HG02938 (cell line): ENCODE results near the gene KRTAP13-4.

Source experiments
- ATAC-seq: cut with Tn5 transposase; IDR thresholded peaks from one replicate; pipeline ENCODE4 v1.9.1; 2021; ENCODE audit warnings: mild to moderate bottlenecking, moderate library complexity; ENCODE audit not compliant: unreplicated experiment

The KRTAP13-4 gene, protein sequence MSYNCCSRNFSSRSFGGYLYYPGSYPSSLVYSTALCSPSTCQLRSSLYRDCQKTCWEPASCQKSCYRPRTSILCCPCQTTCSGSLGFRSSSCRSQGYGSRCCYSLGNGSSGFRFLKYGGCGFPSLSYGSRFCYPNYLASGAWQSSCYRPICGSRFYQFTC

DNA sequence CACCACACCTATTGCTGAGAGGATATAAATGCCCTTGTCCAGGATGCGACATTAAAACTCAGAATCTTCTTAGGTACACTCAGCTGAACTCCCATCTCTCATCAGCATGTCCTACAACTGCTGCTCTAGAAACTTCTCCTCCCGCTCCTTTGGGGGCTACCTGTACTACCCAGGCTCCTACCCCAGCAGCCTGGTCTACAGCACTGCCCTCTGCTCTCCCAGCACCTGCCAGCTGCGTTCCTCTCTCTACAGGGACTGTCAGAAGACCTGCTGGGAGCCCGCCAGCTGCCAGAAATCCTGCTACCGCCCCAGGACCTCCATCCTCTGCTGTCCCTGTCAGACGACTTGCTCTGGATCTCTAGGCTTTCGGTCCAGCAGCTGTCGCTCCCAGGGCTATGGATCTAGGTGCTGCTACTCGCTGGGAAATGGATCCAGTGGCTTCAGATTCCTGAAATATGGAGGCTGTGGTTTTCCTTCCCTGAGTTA, at the start of gene KRTAP13-4:
TSS of gene KRTAP13-4 (plus strand) at position 51 of the 486 bp plus-strand sequence. CDS start at position 107, 56 bp downstream.
- no peak for ATAC-seq

DNA sequence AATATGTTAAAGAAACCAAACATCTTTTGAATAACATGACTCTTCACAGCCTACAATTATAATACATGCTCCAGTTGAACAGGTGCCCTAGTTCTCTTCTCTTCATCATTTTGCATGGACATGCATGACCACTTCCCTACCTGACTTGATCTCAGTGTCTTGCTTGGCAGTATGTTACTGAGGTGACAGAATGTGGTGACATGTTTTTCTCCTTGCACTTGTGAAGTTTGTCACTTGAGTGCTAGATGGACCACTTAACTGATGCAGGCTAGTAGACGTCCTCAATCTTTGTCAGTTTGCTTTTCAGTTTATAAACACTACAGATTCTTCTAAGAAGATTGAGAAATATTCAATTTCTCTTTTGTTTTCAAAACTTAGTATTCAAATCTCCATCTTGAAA, 47.8 kb upstream of the KRTAP13-4 start:
- no peak for ATAC-seq

DNA sequence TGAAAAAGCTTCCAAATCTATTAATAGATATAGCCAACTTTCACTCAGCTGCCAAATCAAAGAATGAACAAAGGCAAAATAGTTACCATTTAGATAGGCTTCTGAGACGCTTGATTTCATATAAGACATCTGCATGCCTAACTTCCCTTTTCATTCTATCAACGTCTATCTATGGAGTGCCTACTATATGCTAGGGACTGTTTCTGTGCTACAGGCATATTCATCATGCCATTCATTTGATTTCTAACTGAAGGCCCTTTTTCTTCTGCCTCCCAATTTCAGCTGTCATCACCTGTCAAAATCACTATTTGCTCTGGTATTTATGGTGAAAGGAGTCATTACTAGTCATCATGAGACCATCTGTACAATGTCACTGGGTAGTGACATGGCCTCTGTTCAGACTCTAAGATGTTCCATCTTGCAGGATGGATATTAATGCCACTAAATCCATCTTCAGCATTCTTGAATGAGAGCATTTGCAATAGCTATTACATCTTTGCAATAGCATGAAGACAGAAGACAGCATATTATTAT, 38.5 kb upstream of the KRTAP13-4 start:
- no peak for ATAC-seq

DNA sequence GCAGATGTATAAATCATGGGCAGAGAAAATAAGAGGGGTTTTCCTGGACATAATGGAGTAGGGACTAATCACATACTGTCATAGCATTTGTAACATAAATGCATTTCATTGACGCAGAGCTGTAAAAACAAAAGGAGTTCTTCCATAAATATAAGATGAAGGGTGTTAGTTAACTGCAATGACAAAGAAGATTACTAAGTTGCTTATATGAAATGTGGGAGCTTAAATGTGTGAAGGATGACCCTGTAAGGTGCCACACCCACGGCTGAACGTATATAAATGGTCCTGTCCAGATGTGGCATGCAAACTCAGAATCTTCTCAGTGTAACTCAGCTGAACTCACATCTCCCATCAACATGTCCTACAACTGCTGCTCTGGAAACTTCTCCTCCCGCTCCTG, 34.3 kb upstream of the KRTAP13-4 start, which contains the start of gene KRTAP13-1:
TSS of gene KRTAP13-1 (plus strand) at position 301 of the 400 bp plus-strand sequence. CDS start at position 357, 56 bp downstream.
- no peak for ATAC-seq

DNA sequence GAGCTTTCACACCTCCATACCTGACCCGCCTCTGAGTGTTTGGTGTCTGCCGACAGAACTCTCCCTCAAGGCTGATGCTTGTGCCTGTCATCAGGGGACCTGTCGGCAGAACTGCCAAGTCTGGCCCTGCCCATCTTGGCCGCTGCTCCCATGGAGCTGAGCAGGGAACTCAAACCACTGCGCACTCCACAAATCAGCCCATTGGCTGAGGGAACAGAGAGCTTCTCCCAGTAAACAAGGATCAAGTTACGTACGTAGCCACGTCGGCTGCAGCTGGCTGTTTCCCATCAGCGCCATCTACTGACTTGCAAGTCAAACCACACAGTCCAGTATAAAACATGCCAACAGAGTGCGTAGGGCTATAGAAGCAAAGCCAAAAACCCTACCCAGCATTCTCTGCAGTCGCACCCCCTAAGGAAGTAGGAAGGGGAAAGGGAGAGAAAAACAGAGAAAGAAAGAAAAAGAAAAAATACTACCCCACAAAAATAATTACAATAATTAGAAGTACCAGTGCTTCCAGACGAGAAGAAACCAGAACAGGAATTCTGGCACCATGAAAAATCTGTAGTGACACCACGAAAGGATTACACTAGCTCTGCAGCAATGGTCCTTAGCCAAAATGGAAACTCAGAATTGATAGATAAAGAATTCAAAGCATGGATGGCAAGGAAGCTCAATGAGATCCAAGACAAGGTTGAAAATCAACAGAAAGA, 21.1 kb upstream of the KRTAP13-4 start:
- no peak for ATAC-seq

DNA sequence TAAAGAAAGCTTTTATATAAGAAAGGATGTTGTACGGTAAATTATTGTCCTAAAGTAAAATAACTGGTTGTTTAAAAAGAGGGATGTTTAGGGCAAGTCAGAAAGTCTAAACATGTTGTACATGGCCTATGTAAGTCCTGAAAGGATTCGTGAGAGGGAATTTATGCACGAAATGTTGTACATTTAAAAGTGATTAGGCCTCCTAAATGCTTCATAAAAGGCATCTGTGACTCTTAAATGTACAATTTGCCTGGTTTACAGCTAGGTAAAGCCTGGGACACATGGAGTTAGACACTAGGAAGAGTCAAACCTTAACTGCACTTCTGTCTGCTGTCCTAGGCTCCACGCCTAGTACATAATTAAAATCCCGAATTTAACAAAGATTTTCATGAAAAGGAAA, 14.0 kb upstream of the KRTAP13-4 start:
- no peak for ATAC-seq

DNA sequence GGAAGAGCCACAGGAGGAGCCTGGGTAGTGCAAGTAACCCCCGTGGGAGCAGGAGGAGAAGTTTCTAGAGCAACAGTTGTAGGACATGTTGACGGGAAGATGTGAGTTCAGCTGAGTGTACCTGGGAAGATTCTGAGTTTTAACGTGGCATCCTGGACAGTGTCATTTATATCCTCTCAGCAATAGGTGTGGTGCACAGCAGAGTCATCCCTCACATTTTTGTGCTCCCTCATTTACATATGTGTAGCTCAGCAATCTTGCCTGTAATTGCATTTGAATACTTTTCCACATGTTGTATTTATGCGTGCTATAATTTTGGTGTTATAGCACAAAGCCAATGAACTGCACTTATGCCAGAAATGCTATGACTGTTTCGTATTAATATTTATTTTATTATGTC, 4.2 kb upstream of the KRTAP13-4 start, which contains the start of gene KRTAP13-3:
TSS of gene KRTAP13-3 (minus strand) at position 101 of the 400 bp plus-strand sequence. CDS start at position 87, 14 bp downstream.
- no peak for ATAC-seq

DNA sequence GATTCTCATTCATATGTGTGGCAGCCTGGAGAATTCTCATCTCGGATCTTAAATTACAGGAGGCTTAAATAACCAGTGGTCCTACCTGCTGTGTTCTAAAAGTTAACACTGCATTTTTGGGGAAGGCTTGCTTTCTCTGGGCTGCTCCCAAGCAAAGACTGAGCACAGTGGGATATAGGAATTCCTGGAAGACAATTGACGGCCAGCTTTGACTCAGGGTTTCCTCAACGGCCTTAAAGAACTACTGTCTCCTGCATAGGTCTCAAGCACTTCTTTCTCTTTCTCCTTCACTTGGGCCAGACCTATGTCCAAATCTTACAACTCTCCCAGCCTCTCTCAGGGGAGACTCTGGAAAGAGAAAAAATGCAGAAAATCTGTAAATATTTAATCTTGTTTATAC, 3.3 kb upstream of the KRTAP13-4 start:
- no peak for ATAC-seq

DNA sequence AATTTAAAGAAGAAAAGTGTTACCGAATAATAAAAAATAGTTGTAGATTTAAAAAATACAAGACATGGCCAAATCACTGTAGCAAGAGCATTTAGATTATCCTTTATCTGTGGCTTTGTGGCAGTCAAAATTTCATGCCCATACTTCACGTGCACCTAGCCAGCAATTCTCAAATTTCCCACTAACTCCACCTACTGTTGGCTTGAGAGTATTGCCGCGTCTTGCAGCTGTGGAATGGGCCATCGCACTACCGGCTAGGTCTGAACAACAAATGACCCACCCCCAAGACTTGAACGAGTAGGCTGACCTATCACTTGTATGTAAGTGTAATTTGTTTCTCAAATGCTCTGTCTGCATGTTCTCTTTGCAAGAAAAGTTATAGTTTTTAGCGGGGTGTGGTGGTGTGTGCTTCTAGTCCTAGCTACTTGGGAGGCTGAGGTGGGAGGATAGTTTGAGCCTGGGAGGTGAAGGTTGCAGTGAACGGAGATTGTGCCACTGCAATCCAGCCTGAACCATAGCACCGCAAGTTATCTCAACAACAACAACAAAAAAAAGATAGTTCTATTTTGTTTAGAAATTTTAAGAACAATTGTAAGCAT, 4.1 kb downstream of the KRTAP13-4 start:
- no peak for ATAC-seq

DNA sequence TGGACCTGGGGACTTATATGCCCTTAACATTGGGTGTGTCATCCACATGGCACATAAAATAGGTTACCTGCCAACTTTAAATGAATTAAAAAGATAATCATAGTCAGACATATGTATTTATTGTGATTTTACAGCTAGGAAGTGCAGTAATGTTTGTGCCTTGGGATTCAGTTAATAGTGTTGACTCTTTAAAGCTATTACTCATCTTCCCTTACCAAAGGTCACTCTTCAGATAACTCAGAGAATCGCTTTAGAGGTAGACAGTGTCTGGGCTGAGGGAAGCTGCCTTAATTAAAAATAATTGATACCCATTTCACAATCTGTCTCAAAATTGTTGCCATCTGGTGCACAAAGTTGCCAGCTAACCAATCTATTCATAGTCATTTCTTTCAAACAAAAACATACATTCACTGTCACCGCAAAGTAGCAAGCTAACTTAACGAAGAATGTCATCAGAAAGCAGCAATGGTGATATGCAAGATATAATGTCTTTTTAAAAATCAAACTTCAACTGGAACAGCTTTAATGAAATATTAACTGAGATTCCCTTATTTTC, 7.1 kb downstream of the KRTAP13-4 start:
- ATAC-seq = no peak

DNA sequence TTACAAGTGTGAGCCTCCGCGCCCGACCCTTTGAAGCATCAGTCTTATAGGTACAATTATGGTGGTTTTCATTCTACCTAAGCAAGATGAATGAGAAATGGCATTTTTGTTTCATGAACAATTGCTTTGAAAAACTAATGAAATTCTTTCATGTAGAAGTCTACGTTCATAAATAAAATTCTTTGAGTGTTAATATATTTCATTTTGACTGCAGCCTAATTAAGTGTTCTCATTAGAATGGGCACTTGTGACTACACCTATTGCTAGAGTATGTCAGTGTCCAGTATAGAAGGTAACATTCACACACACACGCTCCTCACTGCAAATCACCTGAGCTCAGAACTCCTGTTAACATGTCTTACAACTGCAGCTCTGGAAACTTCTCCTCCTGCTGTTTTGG, 10.0 kb downstream of the KRTAP13-4 start, which contains the start of gene KRTAP15-1:
TSS of gene KRTAP15-1 (plus strand) at position 301 of the 400 bp plus-strand sequence. CDS start at position 354, 53 bp downstream.
- no peak for ATAC-seq

DNA sequence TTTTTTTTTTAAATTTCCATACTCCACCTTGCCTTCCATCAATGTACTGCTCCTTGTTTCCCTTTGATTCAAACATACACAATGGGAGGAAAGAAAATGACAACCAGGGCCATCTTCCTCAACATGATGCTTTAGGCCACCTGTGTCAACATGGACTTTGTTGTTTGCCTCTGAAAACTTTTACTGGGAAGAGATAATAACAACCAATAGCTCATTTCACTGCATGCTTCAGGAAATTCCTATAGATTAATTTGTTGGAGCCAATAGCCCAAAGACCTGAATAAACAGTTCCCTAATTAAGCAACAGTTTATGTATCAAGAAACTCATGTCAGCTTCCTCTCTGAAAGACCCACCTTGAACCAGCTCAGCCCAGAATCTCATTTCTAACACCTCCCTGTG, 13.2 kb downstream of the KRTAP13-4 start:
- ATAC-seq = no peak

DNA sequence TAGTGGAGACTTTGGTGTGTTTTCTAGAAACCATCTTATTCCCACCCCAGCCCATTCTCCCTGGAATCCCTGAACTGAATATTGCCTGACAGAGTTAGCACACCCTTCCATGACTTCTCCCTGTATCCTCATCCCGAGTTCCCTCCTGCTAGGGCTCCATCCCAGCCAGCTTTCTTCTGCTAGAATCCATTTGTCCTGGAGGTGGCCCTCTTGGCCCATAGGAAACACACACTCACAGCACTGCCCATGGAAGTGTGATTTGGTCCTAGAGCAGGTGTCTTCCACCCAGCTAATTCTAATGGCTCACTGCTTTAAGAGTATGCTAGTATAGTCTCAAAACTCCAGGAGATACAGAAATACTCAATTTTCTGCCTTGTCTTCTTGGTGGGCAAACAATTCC, 14.2 kb downstream of the KRTAP13-4 start:
- no peak for ATAC-seq

DNA sequence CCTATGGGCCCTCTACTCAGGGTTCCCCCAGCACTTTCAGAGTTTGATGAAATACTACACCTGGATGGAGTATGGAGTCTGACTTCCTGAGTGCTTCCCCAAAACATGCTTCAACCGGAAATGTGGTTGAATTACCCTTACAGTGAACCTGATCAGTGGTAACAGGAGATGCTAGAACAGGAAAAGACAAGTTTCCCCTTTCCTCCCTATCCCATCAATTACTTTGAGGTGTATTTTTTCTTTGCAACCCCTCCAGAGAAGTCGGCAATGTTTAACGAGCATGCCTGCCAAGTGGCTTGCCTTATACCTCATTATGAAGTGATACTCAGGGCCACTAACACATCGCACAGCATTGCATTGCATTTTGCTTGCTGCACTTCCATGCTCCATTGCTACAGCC, 17.0 kb downstream of the KRTAP13-4 start:
- no peak for ATAC-seq

DNA sequence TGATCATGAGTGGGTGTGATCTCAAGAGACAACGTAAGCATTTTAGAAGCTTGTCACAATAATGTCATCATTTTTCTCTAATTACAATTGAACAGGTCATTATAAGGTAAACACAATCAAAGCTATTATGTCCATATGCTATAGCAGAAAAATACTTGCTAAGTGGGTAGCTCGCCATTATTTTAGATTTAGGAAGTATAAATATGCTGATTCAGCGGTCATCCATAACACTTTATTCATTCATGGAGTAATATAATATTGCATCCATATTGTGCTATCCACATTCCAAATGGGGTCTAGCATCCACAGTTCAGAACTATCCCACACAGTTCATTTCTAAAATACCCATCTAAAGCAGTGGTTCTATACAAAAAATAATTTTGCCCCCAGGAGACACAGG, 18.5 kb downstream of the KRTAP13-4 start:
- ATAC-seq = no peak

DNA sequence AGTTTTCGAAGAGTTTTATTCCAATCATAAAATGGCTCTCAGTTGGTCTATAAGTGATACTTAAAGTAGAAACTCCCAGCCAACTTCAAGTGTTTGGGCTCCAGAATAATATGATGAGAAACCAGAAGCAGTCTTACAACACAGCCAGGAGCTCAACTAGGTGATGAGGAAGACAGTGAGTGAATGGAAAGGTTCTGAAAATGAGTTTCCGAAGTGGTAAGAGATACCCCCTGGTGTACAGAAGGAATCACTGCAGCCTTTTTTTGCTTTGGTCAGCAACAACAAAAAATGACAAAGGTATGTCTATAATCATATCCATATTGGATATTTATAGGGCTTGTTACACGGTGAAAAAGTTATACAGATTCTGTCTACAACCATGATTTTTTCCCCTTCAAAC, 33.7 kb downstream of the KRTAP13-4 start:
- no peak for ATAC-seq

DNA sequence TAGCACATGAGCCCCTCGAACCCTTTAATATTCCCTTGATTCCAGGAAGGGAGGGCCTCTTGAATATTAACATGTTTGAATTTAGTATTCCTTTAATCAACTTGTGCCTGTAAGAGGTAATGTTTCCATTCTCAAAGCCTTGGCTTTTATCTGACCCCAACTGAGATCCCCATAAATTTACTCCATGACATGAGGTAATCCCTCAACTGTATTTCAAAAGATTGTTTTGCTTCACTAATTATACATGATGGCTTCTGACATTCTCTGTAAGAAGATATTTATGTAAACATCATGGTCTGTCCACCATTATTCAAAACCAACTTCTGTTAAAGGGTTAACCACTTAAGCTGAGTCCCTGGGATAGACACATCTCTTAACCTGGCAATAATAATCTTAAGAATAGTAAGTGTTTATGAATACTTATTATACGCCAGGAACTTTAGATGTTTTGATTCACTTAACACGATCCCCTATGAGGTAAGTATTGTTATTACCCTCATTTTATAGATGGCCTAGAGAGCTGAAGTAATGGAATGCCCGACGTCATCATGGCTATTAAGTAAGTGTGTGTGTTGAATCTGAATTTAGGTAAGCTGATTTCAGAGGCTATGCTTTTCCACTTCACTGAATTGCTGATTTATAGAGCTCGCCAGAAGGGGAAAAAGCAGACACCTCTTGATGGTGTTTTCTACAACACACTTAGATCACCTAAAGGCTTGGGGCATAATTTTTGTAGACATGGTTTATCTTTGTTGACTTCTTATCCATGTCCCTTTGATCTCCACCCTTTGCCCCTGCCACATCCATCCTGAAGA, 39.1 kb downstream of the KRTAP13-4 start:
- ATAC-seq = no peak

DNA sequence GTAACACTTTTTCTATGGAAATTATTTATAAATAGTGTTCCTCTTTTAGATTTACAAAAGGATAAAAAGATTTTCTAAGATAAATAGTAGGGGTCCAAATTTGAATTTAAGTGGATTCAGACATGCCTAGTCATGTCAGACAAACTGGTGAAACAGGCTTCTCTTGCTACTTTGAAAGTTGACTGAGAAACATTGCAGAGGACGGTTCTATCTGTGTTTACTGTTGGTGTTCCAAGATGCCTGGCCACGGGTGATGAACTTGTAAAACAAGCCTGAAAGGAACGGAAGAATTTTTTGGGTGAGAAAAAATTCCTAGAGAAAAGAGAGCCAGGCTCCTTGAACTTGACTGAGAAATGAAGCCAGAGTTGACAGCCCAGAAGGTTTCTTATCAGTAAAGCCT, 48.0 kb downstream of the KRTAP13-4 start:
- ATAC-seq = no peak

DNA sequence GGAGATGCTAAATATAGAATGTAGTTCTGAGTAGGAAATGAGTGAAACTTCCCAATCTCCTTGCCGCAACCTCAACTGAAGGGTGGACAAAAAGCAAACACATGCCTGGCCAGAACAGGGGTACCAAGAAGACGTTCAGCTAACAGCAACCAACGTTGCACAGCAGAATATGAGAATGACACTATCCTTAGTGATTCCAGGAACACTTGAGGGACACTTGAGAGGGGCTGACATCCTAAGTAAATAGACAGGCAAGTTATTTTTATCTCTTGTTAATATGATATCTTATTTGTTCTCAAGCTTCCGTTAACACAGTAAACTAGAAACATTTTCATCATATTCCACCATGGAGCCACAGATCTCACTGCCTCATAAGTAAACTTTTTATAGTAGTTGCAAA, 49.2 kb downstream of the KRTAP13-4 start:
- ATAC-seq = no peak

DNA sequence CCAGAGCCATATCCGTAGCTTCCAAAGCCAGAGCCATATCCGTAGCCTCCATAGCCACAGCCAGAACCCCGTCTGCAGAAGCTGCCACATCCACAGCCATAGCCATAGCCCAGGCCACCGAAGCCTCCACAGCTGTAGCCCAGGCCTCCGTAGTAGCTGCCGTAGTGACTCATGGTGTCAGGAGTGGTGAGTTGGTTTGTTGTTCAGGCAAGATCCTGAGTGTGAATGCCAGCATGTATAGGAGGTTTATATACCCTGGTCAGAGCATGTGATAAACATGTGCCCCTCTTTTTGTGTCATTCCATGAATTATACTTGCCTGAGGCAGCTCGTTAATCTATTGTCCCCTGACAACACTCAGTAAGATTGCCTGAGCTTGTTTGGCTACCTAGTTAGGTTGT, 50.1 kb downstream of the KRTAP13-4 start, which contains the start of gene KRTAP19-1:
TSS of gene KRTAP19-1 (minus strand) at position 223 of the 400 bp plus-strand sequence. CDS start at position 173, 50 bp downstream.
- ATAC-seq = no peak
